NT2/D1 (cell line): Measurements from ENCODE around the gene YY1.

Source experiments
- SUZ12 ChIP-seq: IDR thresholded peaks from 2 replicates; pipeline ENCODE4 v1.6.1; 2011; ENCODE audit not compliant: insufficient read length, insufficient read depth; ENCODE audit errors: extremely low read depth
- YY1 ChIP-seq: IDR thresholded peaks from 2 replicates; pipeline ENCODE4 v1.6.1; 2011; ENCODE audit not compliant: insufficient read length, insufficient read depth
- ZNF274 ChIP-seq: IDR thresholded peaks from 2 replicates; pipeline ENCODE4 v1.6.1; 2011; ENCODE audit warnings: mild to moderate bottlenecking, low read depth, low read length

DNA sequence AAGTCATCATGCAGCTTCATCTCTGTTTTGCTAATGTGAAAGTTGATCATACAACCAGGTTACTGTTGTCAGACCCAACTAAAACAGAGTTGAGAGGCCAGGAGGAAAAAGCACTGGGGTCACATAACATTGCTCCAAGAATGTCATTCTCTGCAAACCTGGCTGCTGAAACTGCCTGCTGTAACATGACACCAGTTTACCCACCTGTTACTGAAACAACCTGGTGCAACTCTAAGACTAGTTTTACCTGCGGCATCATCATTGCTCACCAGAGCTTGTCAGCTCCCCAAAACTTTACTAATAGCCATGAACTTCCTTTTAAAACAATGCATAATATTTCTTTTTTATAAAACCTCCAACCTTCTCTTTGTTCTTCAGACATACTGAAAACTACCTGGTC, 48.8 kb upstream of the YY1 start:
- no peak for TF ChIP-seq ZNF274
- no peak for TF ChIP-seq YY1
- TF ChIP-seq SUZ12, result no peak
